ENCODE measurements around the gene CSTF2.

DNA sequence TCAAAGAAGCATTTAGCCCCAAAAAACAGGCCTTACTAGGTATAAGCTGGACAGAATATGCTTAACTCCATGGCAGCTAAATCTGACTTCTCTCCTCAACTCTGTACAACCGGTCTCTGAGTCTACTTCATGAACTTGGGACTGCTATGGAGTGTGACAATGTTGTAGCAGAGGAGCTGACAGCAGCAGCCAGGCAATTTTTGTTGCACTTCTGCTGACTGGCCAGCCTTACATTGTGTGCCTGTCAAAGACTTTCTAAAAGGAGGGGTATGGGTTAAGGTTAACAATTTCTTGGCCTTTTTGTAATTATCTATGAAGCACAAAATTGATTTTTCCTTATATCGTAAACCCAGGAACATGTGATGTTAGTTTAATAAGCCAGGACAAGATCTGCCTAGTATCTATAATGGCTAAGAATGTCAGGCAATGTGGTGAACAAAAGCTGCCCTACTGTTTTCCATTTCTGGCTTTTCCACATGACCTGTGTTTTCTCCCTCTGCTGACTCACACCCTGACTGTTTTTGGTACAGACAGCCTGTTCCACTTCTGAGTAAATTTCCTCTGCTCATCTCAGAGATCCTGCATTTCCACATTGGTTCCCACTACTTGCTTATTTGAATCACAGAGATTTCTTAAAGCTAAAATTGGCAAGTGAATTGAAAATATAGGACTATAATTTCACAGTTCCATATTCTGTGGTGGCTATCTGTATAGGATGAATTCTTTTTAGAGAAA is 44.6 kb downstream of the CSTF2 start:
- TF ChIP-seq, protein P1, sequence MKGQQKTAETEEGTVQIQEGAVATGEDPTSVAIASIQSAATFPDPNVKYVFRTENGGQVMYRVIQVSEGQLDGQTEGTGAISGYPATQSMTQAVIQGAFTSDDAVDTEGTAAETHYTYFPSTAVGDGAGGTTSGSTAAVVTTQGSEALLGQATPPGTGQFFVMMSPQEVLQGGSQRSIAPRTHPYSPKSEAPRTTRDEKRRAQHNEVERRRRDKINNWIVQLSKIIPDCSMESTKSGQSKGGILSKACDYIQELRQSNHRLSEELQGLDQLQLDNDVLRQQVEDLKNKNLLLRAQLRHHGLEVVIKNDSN (IDR thresholded peaks at IDR 0.05): no peak
- TF ChIP-seq RAD21 (IDR thresholded peaks at IDR 0.05; ENCODE audit: low read depth): no peak
- TF ChIP-seq FOXM1 (IDR thresholded peaks at IDR 0.05; ENCODE audit: borderline replicate concordance, low read depth): no peak
- no peak for TF ChIP-seq EP300 (IDR thresholded peaks at IDR 0.05; ENCODE audit: borderline replicate concordance)
- TF ChIP-seq CREB1 (IDR thresholded peaks at IDR 0.05; ENCODE audit: low read depth): no peak
- no peak for TF ChIP-seq CEBPB (IDR thresholded peaks at IDR 0.05)
- TF ChIP-seq, protein P2, sequence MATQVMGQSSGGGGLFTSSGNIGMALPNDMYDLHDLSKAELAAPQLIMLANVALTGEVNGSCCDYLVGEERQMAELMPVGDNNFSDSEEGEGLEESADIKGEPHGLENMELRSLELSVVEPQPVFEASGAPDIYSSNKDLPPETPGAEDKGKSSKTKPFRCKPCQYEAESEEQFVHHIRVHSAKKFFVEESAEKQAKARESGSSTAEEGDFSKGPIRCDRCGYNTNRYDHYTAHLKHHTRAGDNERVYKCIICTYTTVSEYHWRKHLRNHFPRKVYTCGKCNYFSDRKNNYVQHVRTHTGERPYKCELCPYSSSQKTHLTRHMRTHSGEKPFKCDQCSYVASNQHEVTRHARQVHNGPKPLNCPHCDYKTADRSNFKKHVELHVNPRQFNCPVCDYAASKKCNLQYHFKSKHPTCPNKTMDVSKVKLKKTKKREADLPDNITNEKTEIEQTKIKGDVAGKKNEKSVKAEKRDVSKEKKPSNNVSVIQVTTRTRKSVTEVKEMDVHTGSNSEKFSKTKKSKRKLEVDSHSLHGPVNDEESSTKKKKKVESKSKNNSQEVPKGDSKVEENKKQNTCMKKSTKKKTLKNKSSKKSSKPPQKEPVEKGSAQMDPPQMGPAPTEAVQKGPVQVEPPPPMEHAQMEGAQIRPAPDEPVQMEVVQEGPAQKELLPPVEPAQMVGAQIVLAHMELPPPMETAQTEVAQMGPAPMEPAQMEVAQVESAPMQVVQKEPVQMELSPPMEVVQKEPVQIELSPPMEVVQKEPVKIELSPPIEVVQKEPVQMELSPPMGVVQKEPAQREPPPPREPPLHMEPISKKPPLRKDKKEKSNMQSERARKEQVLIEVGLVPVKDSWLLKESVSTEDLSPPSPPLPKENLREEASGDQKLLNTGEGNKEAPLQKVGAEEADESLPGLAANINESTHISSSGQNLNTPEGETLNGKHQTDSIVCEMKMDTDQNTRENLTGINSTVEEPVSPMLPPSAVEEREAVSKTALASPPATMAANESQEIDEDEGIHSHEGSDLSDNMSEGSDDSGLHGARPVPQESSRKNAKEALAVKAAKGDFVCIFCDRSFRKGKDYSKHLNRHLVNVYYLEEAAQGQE (IDR thresholded peaks at IDR 0.05; ENCODE audit: low read depth): no peak
- TF ChIP-seq TCF12 (IDR thresholded peaks at IDR 0.05; ENCODE audit: low read depth): no peak
- TF ChIP-seq, protein P3, sequence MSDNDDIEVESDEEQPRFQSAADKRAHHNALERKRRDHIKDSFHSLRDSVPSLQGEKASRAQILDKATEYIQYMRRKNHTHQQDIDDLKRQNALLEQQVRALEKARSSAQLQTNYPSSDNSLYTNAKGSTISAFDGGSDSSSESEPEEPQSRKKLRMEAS (IDR thresholded peaks at IDR 0.05): no peak
- no peak for TF ChIP-seq YY1 (IDR thresholded peaks at IDR 0.05; ENCODE audit: low read depth)
- TF ChIP-seq TAF1 (IDR thresholded peaks at IDR 0.05; ENCODE audit: low read depth): no peak
- TF ChIP-seq ZBTB7A (IDR thresholded peaks at IDR 0.05; ENCODE audit: low read depth): no peak
- TF ChIP-seq NFIC (IDR thresholded peaks at IDR 0.05): no peak
- TF ChIP-seq EGR1 (IDR thresholded peaks at IDR 0.05): no peak

All from Ishikawa (cell line).